HT1080 (cell line): ENCODE results near the gene DRC3. TPM values are rescaled to one million over a fixed set of nuclear protein-coding genes. Genes with fewer than 3 reads are reported as not detected.

ENCODE experiments used
- DNase-seq: peaks from one replicate; pipeline ENCODE4 v3.0.0-alpha.2; 2015; ENCODE audit warnings: low read depth
- total RNA-seq: library from RNA; depleted of rRNA; stranded (reverse); fragments of >200 nt; shearing (Covaris generic); gene quantifications from 2 replicates; pipeline ENCODE4 v1.2.3, GENCODE V29; 2014

The DRC3 gene
- total RNA-seq, 1 experiment from 2014 or later = 0.47 TPM

DNA sequence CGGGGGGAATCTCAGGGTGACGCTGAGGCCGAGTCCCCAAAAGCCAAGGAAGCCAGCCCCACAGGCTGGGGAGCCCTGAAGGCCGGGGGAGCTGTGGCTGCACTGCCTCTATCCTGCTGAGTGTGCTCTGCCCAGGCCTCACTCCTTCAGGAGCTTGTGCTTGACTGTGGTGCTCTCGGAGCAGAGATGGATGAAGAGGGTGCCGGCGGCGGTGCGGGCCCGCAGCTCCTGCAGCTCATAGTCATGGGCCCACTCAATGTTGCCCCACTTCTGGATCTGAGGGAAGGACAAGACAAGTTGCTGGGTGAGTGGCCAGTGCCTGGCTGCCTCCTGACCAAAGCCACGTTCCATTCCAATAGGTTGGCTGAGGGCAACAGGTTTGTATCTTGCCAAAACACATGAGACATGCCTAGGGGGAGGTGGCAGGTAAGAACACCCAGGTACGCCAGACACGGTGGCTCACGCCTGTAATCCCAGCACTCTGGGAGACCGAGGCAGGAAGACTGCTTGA, 45.8 kb downstream of the DRC3 start:
- no peak for DNase-seq

DNA sequence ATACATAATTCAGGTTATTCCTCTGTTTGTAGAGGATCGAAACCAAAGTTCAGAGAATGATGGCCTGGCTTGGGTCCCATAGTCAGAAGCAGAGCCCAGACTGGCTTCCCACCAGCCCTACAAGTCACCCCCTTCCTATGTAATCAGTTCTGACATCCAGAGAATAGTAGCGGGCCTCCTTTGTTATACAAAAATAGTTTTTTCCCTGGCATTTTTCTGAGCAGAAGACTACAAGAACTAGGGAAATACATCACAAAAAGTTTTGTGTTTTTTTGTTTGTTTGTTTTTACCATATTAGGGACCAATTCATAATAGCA, 47.1 kb downstream of the DRC3 start:
- DNase-seq = no peak

DNA sequence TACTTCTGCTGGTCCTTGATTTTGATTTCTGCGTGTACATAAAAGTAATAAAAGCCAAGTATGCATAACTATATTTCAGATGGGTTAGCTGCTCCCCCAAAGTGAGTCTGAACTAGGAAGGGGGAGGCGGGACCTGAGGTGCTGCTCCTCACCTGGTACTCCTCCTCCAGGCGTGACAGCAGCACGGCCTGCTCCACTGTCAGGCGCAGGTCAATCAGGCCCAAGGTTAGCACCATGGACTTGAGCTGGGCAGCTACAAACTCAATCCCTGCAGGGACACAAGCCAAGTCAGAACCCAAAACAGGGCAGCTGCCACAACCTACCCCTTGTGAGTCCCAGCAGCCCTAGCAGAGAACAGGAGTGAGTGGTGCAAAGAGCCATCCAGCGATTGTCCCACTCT, 48.3 kb downstream of the DRC3 start:
- DNase-seq = no peak

DNA sequence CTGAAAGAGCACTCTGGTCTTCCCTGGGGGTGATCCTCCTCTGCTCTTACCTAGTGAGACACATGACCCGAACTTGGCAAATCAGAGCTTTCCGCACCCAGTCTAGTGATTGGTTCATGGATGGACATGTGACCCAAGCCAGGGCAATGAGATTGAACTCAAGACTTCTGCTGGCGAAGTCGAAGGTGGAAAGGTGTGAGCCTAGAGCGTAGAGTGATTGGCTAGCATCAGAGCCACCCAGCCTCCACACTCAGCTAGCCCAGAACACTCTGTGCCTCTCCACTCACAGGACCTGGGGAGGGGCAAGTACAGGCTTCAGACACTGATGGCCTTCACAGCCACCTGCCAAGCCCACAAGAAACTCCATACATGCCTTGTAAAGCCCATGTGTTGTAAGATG, 48.7 kb downstream of the DRC3 start:
- DNase-seq = no peak

DNA sequence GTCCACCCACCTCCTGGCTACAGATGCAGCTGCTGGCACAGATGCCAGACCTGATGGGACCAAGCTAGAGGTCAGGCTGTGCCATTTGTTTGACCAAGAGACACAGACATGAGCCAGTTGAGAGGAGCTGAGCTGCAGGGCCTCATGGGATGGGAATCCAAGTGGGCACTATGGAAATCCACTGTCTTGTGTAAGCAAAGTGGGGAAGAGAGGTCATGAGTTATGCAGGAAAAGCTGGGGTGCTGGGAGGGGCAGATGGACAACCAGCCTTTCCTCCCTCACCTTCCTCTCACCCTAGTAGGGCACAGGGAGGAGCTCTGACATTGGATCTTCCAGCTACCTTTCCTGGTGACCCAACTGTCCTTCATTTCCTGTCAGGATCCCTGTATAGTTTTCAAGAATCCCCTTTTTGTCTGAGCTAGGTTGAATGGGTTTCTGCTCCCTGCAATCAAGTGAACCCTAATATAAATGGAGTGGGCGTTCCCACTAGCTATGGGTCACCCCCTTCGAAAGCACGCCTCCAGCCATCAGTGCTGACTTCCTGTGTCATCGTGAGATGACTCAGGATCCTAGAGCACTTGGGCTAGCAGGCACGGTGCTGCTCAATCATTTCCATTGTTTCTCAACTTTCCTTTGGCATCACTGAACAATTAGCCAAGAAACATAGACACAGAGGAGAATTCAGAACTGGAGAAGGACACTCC, 52.7 kb downstream of the DRC3 start:
- DNase-seq = peak; percentile 85

DNA sequence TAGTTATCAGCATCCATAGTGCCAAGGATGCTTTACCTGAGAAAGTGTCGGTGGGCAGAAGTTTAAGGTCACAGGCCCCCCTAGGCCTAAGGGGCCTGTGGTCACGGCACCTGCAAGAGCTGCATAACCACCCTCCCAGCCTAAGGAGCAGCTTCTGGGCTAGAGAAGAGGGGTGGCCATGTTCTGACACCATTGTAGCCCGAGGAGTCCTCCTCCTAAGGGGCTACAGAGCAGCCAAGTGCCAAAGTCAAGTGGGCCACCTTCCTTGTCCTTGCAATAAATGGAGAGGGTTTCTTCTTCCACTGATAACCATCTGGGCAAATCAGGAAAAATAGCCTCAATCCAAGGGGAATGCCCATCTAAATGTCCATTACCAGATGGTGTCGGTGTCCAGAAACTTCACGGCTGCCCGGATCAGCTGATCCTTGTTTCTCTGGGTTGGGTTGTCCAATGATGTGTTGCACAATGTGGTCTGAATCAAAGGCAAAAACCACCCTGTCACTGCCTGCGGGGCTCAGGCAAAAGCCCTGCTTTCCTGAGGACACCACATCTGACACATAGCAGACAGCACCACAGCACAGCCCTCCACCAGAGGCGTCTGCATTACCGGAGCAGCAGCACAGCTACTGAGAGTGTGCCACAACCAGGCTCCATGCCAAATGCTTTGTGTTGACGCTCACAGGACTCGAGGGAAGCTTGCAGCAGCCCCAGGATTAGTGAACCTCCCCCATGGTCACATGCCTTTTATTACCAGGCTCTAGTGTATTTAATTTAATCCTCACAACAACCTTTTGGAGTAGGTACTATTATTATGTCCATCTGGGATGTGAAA, 53.5 kb downstream of the DRC3 start:
- DNase-seq = peak; percentile 67

DNA sequence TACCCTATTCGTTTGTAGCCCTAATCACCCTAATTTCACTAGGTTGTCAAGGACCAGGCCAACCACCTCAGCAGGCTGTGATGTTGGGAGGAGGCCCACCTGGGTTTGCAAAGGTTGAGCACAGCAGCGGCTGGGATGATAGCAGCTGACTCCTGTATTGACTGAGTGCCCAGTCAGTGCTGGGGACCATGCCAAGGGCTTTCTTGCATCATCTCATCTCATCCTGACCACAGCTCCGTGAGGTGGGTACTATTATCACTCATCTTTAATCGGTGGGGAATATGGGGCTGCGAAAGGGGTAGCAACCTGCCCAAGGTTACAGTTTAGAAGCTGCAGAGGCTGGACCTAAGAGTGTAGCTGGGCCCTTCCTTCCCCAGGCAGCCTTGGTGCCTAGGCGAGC, 54.6 kb downstream of the DRC3 start:
- no peak for DNase-seq

DNA sequence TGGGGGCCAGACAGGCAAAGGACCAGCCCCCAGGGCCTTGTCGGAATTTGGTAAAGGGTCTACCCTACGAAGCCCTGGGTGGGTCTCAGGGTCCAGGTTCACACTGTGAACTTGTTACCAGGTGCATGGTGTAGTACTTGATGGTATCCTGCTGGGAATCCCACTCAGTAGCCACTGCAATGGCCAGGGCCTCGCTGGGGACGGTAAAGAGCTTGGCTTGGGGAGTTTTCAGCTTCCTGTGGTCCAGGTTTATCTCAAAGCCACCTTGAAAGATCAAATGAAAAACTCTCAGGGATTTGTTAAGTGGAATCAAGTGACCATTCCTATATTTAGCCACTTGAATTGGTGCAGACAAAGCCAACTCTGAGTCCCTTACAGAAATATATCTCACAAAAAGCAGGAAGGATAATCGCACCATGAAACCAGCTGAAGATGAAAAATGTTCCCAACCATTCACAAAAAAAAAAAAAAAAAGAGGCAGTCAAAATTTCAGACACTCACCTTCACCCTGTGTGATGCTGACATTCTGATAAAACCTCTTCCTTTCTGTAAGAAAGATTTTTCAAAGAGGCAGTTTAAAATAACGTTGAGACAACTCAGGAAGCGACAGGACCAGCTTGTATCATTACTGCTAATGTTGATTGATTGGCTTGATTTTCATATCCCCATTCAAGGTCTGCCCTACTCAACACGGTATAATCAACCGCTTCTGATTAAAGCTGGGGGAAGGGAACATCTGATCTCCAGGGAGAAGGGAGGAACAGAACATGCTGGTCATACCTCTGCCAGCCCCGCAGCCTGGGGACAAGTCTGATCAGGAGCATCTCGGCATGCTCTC, 55.7 kb downstream of the DRC3 start:
- no peak for DNase-seq

DNA sequence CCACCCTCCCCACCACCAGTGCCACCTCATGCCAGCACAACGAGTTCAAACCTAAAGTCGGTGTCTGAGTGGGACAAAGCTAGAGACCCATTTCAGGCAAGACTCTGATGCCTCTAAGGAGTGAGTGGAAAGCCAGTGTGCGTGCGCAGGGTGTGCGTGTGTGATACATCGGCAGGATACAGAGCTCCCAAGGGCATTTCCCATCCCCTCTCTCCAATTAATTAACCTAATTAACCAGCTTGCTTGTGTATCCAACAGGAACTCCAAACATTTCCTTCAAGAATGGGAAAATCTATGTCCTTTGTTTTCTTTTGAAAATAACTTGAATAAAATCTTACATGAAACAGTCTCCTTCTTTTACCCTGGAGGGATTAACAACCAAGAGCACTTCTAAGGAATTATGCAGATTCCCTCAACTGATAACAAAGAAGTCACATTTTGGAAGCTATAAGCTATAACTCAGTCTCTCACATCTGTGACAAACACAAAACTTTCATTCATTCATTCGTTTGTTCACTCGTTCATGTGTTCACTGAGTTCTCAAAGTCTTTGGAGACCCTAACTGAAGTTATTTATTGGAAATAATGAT, 56.4 kb downstream of the DRC3 start:
- DNase-seq = no peak

DNA sequence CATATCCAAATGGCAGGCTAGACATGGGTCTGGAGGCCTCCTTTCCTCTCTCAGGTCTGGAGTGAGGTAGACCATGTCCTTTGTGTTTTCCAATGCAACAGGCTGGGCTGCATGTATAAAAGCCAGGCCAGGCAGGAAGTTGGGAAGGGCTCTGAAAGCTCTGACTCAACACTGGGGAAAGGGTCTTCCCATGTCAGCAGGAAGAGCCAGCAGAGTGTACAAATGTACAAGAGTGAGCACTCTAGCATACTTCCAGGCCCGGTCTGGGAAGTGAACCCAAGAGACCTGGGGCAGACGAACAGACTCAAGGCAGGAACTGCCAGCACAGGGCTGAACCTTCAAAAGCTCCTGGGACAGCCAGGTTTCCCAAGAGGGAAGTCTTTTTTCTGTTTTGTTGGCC, 59.3 kb downstream of the DRC3 start:
- peak; percentile 78 for DNase-seq

DNA sequence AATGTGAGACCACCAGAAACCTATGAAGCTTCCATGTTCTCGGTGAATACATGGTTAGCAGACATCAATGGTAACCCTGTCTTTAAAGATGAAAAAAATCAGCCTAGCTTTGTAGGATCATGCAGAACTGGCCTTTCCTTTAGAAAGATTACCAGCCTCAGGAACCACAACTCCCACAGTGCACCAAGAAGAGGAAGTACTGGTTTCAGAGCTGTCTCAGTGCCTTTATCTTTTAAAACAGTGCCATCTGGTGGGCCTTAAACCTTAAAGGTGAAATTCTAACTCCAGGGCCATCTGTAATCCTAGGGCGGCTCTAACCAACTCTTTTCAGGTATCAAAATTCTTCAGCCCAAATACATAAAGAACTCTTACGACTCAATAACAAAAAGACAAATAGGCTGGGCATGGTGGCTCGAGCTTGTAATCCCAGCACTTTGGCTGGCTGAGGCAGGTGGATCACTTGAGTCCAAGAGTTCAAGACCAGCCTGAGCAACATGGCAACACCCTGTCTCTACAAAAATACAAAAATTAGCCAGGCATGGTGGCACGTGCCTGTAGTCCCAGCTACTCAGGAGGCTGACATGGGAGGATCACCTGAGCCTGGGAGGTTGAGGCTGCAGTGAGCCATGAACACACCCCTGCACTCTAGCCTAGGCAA, 60.9 kb downstream of the DRC3 start:
- DNase-seq = peak; percentile 78

DNA sequence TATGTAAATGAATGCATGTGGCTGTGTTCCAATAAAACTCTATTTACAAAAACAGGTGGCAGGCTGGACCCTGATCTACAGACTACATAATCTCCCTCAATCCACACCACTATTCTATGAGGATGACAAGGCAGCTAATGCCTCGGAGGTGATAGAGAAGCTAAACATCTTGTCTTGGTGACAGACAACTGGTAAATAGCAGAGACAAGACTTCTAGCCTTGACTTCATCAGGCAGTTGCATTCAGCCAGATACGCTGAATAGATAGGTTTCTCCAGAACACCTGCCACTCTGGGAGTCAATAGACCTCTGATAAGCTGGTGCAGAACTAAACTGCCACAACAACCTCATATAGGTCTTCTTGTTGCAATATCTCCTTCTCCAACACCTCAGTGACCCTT, 63.0 kb downstream of the DRC3 start:
- no peak for DNase-seq

DNA sequence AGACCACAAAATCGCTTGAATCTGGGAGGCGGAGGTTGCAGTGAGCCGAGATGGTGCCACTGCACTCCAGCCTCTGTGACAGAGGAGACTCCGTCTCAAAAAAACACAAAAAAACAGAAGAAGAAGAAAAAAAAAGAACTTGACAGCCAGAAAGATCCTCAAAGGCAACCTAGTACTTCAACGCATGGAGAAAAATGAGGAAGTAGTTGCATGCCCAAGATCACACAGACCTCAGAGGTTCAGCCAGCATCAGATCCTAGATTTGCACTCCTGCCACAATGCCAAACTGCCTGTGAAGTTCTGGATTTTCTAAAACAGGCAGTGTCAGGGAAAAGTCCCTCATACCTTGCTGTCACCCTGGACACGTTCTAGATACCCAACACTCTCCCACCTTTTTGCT, 64.8 kb downstream of the DRC3 start:
- DNase-seq = no peak

DNA sequence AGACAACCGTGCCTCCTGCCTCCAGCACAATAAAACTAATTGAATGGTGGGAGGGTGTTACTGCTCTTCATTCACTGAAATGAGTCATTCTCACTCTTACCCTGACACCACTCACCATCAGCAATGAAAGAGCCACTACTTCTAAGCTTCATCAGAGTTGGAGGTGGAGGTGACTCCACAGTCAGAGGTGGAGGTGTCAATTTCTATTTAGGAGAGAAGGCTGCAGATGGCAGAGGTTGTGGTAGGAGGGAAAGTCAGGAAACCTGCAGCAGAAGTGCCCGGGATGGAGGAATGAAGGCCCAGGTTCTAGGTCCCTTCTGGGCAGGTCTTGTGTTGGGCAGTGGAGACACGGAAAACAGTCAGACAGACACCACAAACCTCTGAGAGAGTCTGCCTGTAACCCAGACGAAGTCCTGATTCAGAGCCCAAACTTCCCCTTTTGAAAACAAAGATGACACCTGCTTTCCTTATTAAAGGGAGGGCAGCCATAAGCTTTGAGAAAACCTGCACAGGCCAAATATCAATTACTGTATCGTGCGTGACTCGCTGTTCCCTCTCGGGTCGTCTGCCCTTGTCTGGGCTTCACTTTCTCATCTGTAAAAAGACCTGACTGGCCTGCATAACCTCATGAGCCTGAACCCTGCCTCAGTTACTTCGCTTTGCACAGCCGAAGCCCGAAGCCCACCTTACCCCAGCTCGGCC, 65.6 kb downstream of the DRC3 start:
- DNase-seq = peak; percentile 21

DNA sequence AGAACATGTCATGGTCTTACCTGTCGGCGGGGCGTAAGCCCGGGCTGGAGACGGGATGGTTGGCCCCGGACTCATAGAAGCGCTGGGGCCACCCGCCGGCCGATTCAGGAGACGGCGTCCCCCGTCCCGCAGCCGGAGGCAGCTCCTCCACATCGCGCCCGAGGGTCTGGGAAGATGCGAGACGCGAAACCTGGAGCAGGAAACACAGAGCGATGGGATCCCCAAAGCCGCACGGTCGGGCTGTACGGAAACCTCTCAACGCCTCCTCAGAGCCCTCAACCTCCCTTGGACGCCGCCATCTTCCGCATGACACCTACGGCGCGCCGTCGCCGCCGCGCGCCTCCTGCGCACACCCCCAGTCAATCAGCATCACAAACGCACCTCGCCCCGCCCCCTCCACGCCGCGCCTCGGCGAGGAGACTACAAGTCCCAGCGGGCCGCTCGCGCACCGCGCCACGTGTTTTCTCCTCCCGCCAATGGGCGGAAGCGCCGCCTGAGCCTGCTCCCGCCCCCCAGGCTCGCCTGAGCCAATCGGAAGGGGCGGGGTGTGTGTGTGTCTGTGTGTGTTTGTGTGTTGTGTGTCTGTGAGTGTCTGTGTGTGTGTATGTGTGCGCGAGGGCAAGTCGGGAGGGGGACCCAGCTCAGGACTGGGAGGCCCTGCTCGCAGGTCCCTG, 66.3 kb downstream of the DRC3 start, which contains the start of the genes ATPAF2 and GID4:
ATPAF2 (minus strand) TSS at position 308 of the 674 bp plus-strand sequence; CDS start at position 153, 155 bp downstream.
GID4 (plus strand) TSS at position 548 of the 674 bp plus-strand sequence; CDS start at position 605, 57 bp downstream.
- DNase-seq = peak; percentile 99

DNA sequence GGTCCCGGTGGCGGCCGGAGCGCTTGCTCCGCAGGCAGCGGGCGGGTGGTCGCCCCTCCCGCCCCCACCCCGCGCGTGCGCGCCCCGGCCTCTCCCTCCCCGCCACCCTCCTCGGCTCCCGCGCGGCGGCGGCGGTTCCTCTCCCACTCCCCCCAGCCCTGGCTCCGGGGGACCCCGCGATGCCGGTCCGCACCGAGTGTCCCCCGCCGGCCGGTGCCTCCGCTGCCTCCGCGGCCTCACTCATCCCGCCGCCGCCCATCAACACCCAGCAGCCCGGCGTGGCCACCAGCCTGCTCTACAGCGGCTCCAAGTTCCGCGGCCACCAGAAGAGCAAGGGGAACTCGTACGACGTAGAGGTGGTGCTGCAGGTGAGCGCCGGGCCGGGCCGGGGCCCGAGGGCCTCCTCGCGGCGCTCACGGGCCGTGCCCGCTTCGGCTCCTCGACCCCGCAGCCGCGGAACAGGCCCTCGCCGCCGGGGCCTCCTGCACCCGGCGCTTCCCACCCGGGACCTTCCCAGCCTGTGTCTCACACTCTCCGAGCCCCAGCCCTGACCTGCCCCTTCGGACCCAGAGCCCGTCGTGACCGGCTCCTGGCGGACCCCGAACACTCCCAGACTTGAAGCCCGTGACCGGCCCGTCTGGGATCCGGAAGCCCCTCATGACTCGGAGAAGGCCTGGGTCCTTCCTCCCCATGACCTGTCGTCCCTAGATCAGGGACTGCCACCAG, 67.0 kb downstream of the DRC3 start:
- peak; percentile 24 for DNase-seq

DNA sequence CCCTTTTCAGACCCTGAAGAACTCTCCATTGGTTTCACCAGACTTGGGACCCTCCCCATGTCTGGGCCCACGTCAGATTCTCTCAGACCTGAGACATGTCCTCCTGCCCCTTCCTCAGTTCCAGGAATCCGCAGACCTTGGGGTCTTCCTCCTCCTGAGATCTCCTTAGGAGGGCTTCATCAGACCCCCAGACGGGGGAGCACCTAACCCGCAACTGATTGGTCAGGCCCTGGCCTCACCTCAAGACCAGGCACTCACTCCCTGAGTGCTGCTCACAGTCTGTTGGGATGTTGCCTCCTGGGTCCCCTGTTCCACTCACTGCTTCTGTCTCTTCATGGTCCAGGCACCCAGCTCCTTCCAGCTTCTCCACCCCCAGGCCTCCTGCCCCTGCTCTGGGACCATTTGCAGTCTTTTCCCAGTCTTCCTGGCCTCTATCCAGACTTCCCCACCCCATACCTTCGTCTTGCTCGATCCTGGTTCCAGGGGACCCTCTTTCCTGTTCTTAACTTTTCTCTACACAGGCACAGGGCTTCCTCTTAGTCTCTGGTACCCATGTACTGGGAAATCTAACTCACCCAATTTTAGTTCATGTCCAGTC, 67.7 kb downstream of the DRC3 start:
- no peak for DNase-seq

DNA sequence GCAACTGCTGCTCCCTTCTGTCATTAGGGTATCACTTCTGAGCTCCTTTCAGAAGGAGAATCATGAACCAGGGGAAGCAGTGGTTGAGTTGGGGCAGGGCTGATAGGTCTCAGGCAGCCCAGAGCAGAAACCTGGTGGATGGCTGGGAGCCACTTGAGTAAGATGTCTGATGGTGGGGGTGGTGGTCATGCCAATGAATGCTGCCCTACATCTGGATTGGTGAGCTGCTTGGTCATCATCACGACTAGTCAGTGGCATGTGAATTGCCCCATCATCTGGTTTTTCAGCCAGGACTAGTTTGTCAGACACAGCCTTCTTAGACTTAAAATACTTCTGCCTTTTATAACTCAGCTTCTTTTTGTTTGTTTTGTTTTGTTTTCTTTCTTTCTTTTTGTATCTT, 69.1 kb downstream of the DRC3 start:
- DNase-seq = peak; percentile 33
